ENCODE data around the gene DDX3X.
A peak's percentile ranks its signal among the peaks of the same experiment; 100 is the strongest.
"Not testable (repeated sequence)": the region's sequence is repeated elsewhere in the genome, so short reads cannot be mapped to it uniquely, and the experiment has no call there.

The DDX3X gene

GRCh38 chrX:41397768-41398167 lies 63.8 kb downstream of the DDX3X start:
- Histone ChIP-seq H3K4ac (ENCODE audit: low read depth in 1 of 2, low read length in 2 of 2) (no peak overlapping the region), H3K27ac (ENCODE audit: low read length, poor library complexity, severe bottlenecking) (no peak overlapping the region), H3K23ac (ENCODE audit: low read length in 2 of 2) (no peak overlapping the region), H3K4me1 (ENCODE audit: control insufficient read depth, insufficient read depth, low read depth, low read length) (no peaks in the 10 kb centered on the region), H3K36me3 (ENCODE audit: control insufficient read depth in 1 of 2, insufficient read depth in 2 of 2, low read depth in 1 of 2, low read length in 2 of 2) (no peaks in the 10 kb centered on the region), H2BK120ac (ENCODE audit: low read depth, low read length) (no peak overlapping the region), H3K9me3 (ENCODE audit: control insufficient read depth, low read length) (no peaks in the 10 kb centered on the region), H3K27me3 (ENCODE audit: control insufficient read depth in 1 of 2, insufficient read depth in 1 of 2, low read length in 2 of 2) (peaks cover 0 to 5% of the 10 kb centered on the region in 2 experiments), H2BK5ac (ENCODE audit: low read depth, low read length, poor library complexity, severe bottlenecking) (no peak overlapping the region), H3K9ac (ENCODE audit: low read length) (no peak overlapping the region), H2AK5ac (ENCODE audit: low read length, severe bottlenecking) (no peak overlapping the region), H3K14ac (ENCODE audit: low read length in 2 of 2) (no peak overlapping the region), H3K4me3 (ENCODE audit: insufficient read depth in 1 of 2, low read depth in 1 of 2, low read length in 2 of 2) (no peak overlapping the region), H3K18ac (ENCODE audit: low read depth in 1 of 2, low read length in 2 of 2) (no peak overlapping the region), H3K4me2 (ENCODE audit: low read length, poor library complexity, severe bottlenecking) (no peak overlapping the region), H2BK15ac (ENCODE audit: low read depth, poor library complexity, severe bottlenecking) (no peak overlapping the region), H3K79me1 (replicated peaks; ENCODE audit: low read length, poor library complexity, severe bottlenecking) (no peaks in the 10 kb centered on the region), H4K91ac (ENCODE audit: low read length) (no peak overlapping the region), H4K8ac (ENCODE audit: low read length) (no peak overlapping the region), H2AFZ (ENCODE audit: low read depth, low read length) (no peak overlapping the region), H2BK12ac (ENCODE audit: low read length in 2 of 2) (no peak overlapping the region)
- no peak for DNase-seq
- 69% methylated on average over 2 of the region's 2 CpGs for WGBS

- H3K4me2 ChIP-seq (ENCODE audit: low read length, poor library complexity, severe bottlenecking); H3K23ac ChIP-seq (ENCODE audit: low read length in 2 of 2); H3K4ac ChIP-seq (ENCODE audit: low read depth in 1 of 2, low read length in 2 of 2); H3K14ac ChIP-seq (ENCODE audit: low read length in 2 of 2); H2BK120ac ChIP-seq (ENCODE audit: low read depth, low read length); H3K4me1 ChIP-seq (ENCODE audit: control insufficient read depth, insufficient read depth, low read depth, low read length); H3K4me3 ChIP-seq (ENCODE audit: insufficient read depth in 1 of 2, low read depth in 1 of 2, low read length in 2 of 2); H4K8ac ChIP-seq (ENCODE audit: low read length); H3K79me1 ChIP-seq (replicated peaks; ENCODE audit: low read length, poor library complexity, severe bottlenecking); DNase-seq; H3K18ac ChIP-seq (ENCODE audit: low read depth in 1 of 2, low read length in 2 of 2); H3K9ac ChIP-seq (ENCODE audit: low read length); H2BK12ac ChIP-seq (ENCODE audit: low read length in 2 of 2); H4K91ac ChIP-seq (ENCODE audit: low read length); H3K27ac ChIP-seq (ENCODE audit: low read length, poor library complexity, severe bottlenecking); H2AK5ac ChIP-seq (ENCODE audit: low read length, severe bottlenecking); H2BK15ac ChIP-seq (ENCODE audit: low read depth, poor library complexity, severe bottlenecking); H3K36me3 ChIP-seq (ENCODE audit: control insufficient read depth in 1 of 2, insufficient read depth in 2 of 2, low read depth in 1 of 2, low read length in 2 of 2); H2BK5ac ChIP-seq (ENCODE audit: low read depth, low read length, poor library complexity, severe bottlenecking); H2AFZ ChIP-seq (ENCODE audit: low read depth, low read length); H3K9me3 ChIP-seq (ENCODE audit: control insufficient read depth, low read length): not testable (repeated sequence)
- H3K27me3 ChIP-seq (ENCODE audit: control insufficient read depth in 1 of 2, insufficient read depth in 1 of 2, low read length in 2 of 2): peaks cover 0 to 12% of the 10 kb centered on the region in 2 experiments
- no CpG with 5 or more reads among the region's 2 CpGs for WGBS
These were observed 68.6 kb downstream of the DDX3X start for GRCh38 chrX:41402556-41402955.

DNA sequence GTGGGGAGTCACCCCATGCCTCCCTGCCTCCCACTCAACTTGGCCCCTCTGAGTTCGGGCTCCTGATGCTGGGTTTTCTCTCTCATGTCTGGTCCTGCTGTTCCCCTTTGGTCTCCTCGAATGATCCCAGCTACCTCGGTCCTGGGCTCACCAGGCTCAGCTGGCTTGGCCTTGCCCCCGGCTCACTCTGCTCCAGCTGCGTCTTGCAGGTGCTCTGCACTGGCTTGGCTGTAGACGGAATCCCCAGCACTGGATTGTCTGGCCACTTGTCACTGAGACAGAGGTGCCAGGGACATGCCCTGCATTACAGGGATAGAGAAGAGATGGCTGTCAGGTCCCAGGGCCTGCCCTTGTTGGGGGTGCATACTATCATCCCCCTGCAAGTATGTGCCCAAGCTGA lies 71.6 kb downstream of the DDX3X start:
- Histone ChIP-seq H3K27me3 (ENCODE audit: control insufficient read depth in 1 of 2, insufficient read depth in 1 of 2, low read length in 2 of 2) (peaks cover 0 to 28% of the 10 kb centered on the region in 2 experiments), H3K14ac (ENCODE audit: low read length in 2 of 2) (no peak overlapping the region), H2AK5ac (ENCODE audit: low read length, severe bottlenecking) (no peak overlapping the region), H3K23ac (ENCODE audit: low read length in 2 of 2) (no peak overlapping the region), H2BK5ac (ENCODE audit: low read depth, low read length, poor library complexity, severe bottlenecking) (no peak overlapping the region), H3K18ac (ENCODE audit: low read depth in 1 of 2, low read length in 2 of 2) (no peak overlapping the region), H3K27ac (ENCODE audit: low read length, poor library complexity, severe bottlenecking) (no peak overlapping the region), H3K4ac (ENCODE audit: low read depth in 1 of 2, low read length in 2 of 2) (no peak overlapping the region), H2BK12ac (ENCODE audit: low read length in 2 of 2) (peak overlapping the region in 1 of 2 experiments; percentile 63), H3K36me3 (ENCODE audit: control insufficient read depth in 1 of 2, insufficient read depth in 2 of 2, low read depth in 1 of 2, low read length in 2 of 2) (no peaks in the 10 kb centered on the region), H3K9me3 (ENCODE audit: control insufficient read depth, low read length) (no peaks in the 10 kb centered on the region), H3K9ac (ENCODE audit: low read length) (no peak overlapping the region), H4K91ac (ENCODE audit: low read length) (no peak overlapping the region), H2BK120ac (ENCODE audit: low read depth, low read length) (no peak overlapping the region), H3K4me2 (ENCODE audit: low read length, poor library complexity, severe bottlenecking) (no peak overlapping the region), H3K4me1 (ENCODE audit: control insufficient read depth, insufficient read depth, low read depth, low read length) (no peaks in the 10 kb centered on the region), H3K4me3 (ENCODE audit: insufficient read depth in 1 of 2, low read depth in 1 of 2, low read length in 2 of 2) (no peak overlapping the region), H4K8ac (ENCODE audit: low read length) (no peak overlapping the region), H2AFZ (ENCODE audit: low read depth, low read length) (peak overlapping the region; percentile 42), H2BK15ac (ENCODE audit: low read depth, poor library complexity, severe bottlenecking) (no peak overlapping the region), H3K79me1 (replicated peaks; ENCODE audit: low read length, poor library complexity, severe bottlenecking) (no peaks in the 10 kb centered on the region)
- 88% methylated on average over 6 of the region's 6 CpGs for WGBS
- no peak for DNase-seq

DNA sequence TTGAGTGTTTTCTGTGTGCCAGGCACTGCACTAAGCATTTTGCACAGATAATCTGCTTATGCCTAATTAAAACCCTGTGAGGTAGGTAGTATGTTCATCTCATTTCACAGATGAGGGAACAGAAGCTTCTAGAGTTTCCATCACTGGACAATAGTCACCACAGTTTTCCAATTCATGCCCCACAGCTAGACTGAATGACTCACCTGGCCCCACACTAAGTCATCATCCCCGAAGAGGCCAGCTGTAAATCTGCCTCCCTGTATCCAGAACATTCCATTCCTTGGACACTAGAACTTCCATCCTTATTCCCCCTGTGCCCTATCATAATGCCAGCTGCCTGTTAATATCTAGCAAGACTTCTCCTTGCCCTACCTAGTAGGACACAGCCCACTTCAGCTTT lies 72.2 kb downstream of the DDX3X start:
- H2AK5ac ChIP-seq (ENCODE audit: low read length, severe bottlenecking): no peak overlapping the region
- no peaks in the 10 kb centered on the region for H3K36me3 ChIP-seq (ENCODE audit: control insufficient read depth in 1 of 2, insufficient read depth in 2 of 2, low read depth in 1 of 2, low read length in 2 of 2)
- H4K91ac ChIP-seq (ENCODE audit: low read length): no peak overlapping the region
- no peaks in the 10 kb centered on the region for H3K9me3 ChIP-seq (ENCODE audit: control insufficient read depth, low read length)
- no peak overlapping the region for H3K27ac ChIP-seq (ENCODE audit: low read length, poor library complexity, severe bottlenecking)
- no peak overlapping the region for H2BK120ac ChIP-seq (ENCODE audit: low read depth, low read length)
- H2BK5ac ChIP-seq (ENCODE audit: low read depth, low read length, poor library complexity, severe bottlenecking): no peak overlapping the region
- H3K9ac ChIP-seq (ENCODE audit: low read length): no peak overlapping the region
- no peak overlapping the region for H3K18ac ChIP-seq (ENCODE audit: low read depth in 1 of 2, low read length in 2 of 2)
- no peaks in the 10 kb centered on the region for H3K79me1 ChIP-seq (replicated peaks; ENCODE audit: low read length, poor library complexity, severe bottlenecking)
- no peak overlapping the region for H3K4me3 ChIP-seq (ENCODE audit: insufficient read depth in 1 of 2, low read depth in 1 of 2, low read length in 2 of 2)
- no peak overlapping the region for H2BK12ac ChIP-seq (ENCODE audit: low read length in 2 of 2)
- no peak overlapping the region for H2AFZ ChIP-seq (ENCODE audit: low read depth, low read length)
- no peak overlapping the region for H3K14ac ChIP-seq (ENCODE audit: low read length in 2 of 2)
- 4% methylated on average over 1 of the region's 1 CpG for WGBS
- H3K4me2 ChIP-seq (ENCODE audit: low read length, poor library complexity, severe bottlenecking): no peak overlapping the region
- peaks cover 0 to 28% of the 10 kb centered on the region in 2 experiments for H3K27me3 ChIP-seq (ENCODE audit: control insufficient read depth in 1 of 2, insufficient read depth in 1 of 2, low read length in 2 of 2)
- no peaks in the 10 kb centered on the region for H3K4me1 ChIP-seq (ENCODE audit: control insufficient read depth, insufficient read depth, low read depth, low read length)
- H3K4ac ChIP-seq (ENCODE audit: low read depth in 1 of 2, low read length in 2 of 2): no peak overlapping the region
- H4K8ac ChIP-seq (ENCODE audit: low read length): no peak overlapping the region
- H3K23ac ChIP-seq (ENCODE audit: low read length in 2 of 2): no peak overlapping the region
- peak; percentile 14 for DNase-seq
- H2BK15ac ChIP-seq (ENCODE audit: low read depth, poor library complexity, severe bottlenecking): no peak overlapping the region
